ENCODE measurements around the gene VEPH1. TPM values are rescaled to one million over a fixed set of nuclear protein-coding genes. Genes with fewer than 3 reads are reported as not detected.

VEPH1 gene
- total and polyA plus RNA-seq, 11 donors, result 0.40 to 0.79 (median 0.45) TPM; not detected in 6

DNA sequence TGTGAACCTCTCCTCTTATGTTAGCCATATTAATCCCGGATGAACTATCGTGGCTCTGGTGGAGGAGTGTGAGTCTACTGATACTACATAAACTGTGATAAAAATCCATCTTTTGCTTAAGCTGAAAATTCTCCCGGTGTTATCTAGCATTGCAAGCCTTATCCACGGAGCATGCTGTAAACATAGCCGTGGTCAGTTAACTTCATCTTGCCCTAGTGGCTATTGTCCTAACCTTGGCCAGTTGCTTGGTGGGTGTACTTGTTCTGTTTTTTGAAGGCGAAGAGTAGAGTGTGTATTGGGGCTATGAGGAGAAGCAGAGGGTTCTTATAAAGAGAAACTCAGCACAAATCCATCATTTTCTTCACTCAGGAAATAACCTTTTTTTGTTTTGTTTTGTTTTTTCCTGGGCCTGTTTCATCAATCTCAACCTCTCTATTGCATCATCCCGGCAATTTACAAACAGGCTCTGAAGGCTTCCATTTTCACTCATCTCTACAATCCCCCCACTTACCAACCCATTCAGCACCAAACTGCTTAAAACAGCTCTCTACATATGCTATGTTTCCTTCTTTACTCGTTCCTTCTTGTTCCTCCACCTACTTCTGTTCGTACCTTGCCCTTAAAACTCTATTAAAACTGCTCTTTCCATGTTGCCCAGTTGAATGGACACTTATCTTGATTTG, 202.1 kb downstream of the VEPH1 start:
- no peak overlapping the region for H3K27ac ChIP-seq
- DNase-seq (no peak), ATAC-seq (no peak)
- TF ChIP-seq POLR2A (IDR thresholded peaks at IDR 0.05), result no peak
- TF ChIP-seq, protein P1, sequence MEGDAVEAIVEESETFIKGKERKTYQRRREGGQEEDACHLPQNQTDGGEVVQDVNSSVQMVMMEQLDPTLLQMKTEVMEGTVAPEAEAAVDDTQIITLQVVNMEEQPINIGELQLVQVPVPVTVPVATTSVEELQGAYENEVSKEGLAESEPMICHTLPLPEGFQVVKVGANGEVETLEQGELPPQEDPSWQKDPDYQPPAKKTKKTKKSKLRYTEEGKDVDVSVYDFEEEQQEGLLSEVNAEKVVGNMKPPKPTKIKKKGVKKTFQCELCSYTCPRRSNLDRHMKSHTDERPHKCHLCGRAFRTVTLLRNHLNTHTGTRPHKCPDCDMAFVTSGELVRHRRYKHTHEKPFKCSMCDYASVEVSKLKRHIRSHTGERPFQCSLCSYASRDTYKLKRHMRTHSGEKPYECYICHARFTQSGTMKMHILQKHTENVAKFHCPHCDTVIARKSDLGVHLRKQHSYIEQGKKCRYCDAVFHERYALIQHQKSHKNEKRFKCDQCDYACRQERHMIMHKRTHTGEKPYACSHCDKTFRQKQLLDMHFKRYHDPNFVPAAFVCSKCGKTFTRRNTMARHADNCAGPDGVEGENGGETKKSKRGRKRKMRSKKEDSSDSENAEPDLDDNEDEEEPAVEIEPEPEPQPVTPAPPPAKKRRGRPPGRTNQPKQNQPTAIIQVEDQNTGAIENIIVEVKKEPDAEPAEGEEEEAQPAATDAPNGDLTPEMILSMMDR (IDR thresholded peaks at IDR 0.05), result no peak
- H3K4me3 ChIP-seq, result no peak overlapping the region
- H3K36me3 ChIP-seq, result no peaks in the 10 kb centered on the region
- H3K27me3 ChIP-seq, result no peaks in the 10 kb centered on the region
- H3K4me1 ChIP-seq, result peaks cover 0 to 3% (median 0%) of the 10 kb centered on the region in 12 donors
- no peaks in the 10 kb centered on the region for H3K9me3 ChIP-seq
- WGBS, 4 donors, result 76 to 85% (median 81%) methylated on average over 9 of the region's 9 CpGs
- intact Hi-C loops (cut with DNase I), result no loop called here

DNA sequence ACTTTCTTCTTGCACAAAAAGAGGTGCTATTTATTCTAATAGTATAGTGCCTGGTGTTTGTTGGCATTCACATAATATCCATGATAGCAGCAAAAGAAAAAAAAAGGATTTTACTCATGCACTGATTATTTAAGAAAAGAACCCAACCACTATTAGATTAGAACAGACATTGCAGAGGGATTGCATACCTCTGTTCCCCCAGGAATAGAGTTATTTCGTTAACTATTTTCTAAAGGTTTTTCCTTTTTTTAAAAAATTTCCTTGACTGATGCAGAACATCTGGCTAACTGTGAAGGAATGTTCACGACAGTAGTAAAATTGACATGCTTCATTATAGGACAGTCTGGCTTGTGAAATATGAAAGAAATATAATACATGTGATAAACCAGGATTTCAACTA, 203.1 kb downstream of the VEPH1 start:
- Histone ChIP-seq H3K36me3 (no peaks in the 10 kb centered on the region), H3K9me3 (no peaks in the 10 kb centered on the region), H3K27me3 (no peaks in the 10 kb centered on the region), H3K4me3 (no peak overlapping the region), H3K4me1 (peaks cover 0 to 3% (median 0%) of the 10 kb centered on the region in 12 donors), H3K27ac (no peak overlapping the region)
- DNase-seq, result no peak
- no peak for TF ChIP-seq POLR2A (IDR thresholded peaks at IDR 0.05)
- TF ChIP-seq, protein P1 (IDR thresholded peaks at IDR 0.05), result no peak
- no peak for ATAC-seq
- intact Hi-C loops (cut with DNase I), result no loop called here
- 62 to 69% (median 65%) methylated on average over 2 of the region's 2 CpGs for WGBS, 4 donors

DNA sequence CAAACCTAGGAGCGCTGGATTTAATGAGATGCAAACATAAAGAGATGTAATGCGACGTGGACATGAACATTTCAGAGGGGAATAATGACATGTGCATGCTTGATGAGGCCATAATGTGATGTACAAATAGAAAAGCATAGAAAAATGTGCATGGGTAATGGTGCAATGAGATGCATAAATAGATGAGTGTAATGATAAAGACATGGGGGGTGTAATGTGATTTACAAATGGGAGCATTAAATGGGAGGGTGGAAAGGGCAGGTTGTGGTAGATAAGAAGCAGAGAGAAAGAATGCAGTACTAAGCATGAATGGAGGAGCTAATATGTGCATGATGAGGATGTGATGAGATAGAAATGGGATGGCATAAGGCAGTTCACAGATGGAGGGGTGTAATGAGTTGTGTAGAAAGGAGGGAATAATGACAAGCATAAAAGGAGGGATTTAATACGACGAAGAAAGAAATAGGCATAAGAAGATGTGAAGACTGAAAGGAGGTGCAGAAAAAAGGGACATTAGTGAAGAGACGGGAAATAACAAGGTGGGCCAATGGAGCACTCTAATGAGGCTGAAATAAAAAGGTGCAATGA, 205.8 kb downstream of the VEPH1 start:
- Histone ChIP-seq H3K27ac (no peak overlapping the region), H3K9me3 (no peaks in the 10 kb centered on the region), H3K4me3 (no peak overlapping the region), H3K4me1 (peaks cover 0 to 3% (median 0%) of the 10 kb centered on the region in 12 donors), H3K36me3 (no peaks in the 10 kb centered on the region), H3K27me3 (no peaks in the 10 kb centered on the region)
- DNase-seq (no peak), ATAC-seq (no peak)
- TF ChIP-seq, protein P1 (IDR thresholded peaks at IDR 0.05), result no peak
- TF ChIP-seq POLR2A (IDR thresholded peaks at IDR 0.05), result no peak
- intact Hi-C loops (cut with DNase I), result no loop called here
- 92 to 97% (median 93%) methylated on average over 6 of the region's 6 CpGs for WGBS, 4 donors

DNA sequence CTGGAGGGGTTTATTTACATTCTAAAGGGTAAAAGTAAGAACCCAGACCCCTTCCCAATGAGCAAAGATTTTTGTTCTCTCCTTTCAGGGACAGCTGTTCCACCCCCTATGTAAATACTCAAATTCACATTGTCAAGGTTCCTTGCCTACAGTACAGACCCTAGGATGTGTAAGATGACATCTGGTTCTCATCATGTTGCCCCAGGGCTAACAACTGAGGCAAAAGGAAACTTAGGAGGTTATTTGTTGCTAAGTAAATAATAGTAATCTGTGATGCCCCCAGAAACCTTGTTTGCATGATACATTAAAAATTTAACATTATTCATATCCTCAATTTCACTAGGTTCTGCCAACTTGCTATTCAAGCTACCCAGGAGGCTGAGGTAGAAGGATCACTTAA, 208.3 kb downstream of the VEPH1 start:
- Histone ChIP-seq H3K4me1 (peaks cover 0 to 3% (median 0%) of the 10 kb centered on the region in 12 donors), H3K9me3 (no peaks in the 10 kb centered on the region), H3K27ac (no peak overlapping the region), H3K27me3 (no peaks in the 10 kb centered on the region), H3K36me3 (no peaks in the 10 kb centered on the region), H3K4me3 (no peak overlapping the region)
- no peak for TF ChIP-seq POLR2A (IDR thresholded peaks at IDR 0.05)
- TF ChIP-seq, protein P1 (IDR thresholded peaks at IDR 0.05), result no peak
- no peak for ATAC-seq
- no peak for DNase-seq
- intact Hi-C loops (cut with DNase I), result no loop called here
